Uterus (tissue), 4 donors: ENCODE data around the gene TBC1D5. TPM values are rescaled to one million over a fixed set of nuclear protein-coding genes. Genes with fewer than 3 reads are reported as not detected.

Experiments used
- DNase-seq, 2 donors: peaks; one replicate each; pipeline ENCODE4 v3.0.0-alpha.2; 2019 to 2020
- H3K27ac ChIP-seq, 2 donors: fragments of 200-600 bp; sonication (generic); 1 replicate in 1 of 2; 2 replicates in 1 of 2; pipeline ENCODE4 v1.5.1; 2016 to 2018
- H3K27me3 ChIP-seq, 2 donors: fragments of 200-600 bp; sonication (generic); one replicate each; pipeline ENCODE4 v1.5.1; 2018 to 2019; ENCODE audit warnings: control low read depth in 1 of 2
- H3K36me3 ChIP-seq, 2 donors: fragments of 200-600 bp; sonication (generic); one replicate each; pipeline ENCODE4 v1.5.1; 2019; ENCODE audit warnings: control low read depth in 1 of 2
- H3K4me1 ChIP-seq, 2 donors: fragments of 200-600 bp; sonication (generic); one replicate each; pipeline ENCODE4 v1.5.1; 2018 to 2019; ENCODE audit warnings: control low read depth in 1 of 2
- H3K4me3 ChIP-seq, 2 donors: fragments of 200-600 bp; sonication (generic); 1 replicate in 1 of 2; 2 replicates in 1 of 2; pipeline ENCODE4 v1.5.1; 2018 to 2019; ENCODE audit warnings: mild to moderate bottlenecking in 1 of 2
- H3K9me3 ChIP-seq, 2 donors: fragments of 200-600 bp; sonication (generic); one replicate each; pipeline ENCODE4 v1.5.1; 2019; ENCODE audit warnings: control low read depth in 1 of 2
- CTCF ChIP-seq, 4 experiments: fragments of 200-600 bp in 2 of 4; fragments of 450-650 bp in 2 of 4; sonication (generic) in 2 of 4; IDR thresholded peaks; one replicate each; pipeline ENCODE4 v1.5.1; 2016 to 2019; ENCODE audit warnings: antibody characterized with exemption in 4 of 4, mild to moderate bottlenecking in 2 of 4, moderate library complexity in 1 of 4
- POLR2A ChIP-seq, 2 donors: fragments of 450-650 bp; IDR thresholded peaks; one replicate each; pipeline ENCODE4 v1.6.1; 2016; ENCODE audit warnings: antibody characterized with exemption in 2 of 2, mild to moderate bottlenecking in 1 of 2, moderate library complexity in 1 of 2
- intact Hi-C: fragments of 100-400 bp; cut with DNase I; formaldehyde crosslinking; loops from one replicate; pipeline ENCODE4 v1.15.1; 2023; ENCODE audit warnings: low total_unique reads
- total RNA-seq, 4 donors: library from RNA; depleted of rRNA in 3 of 4; stranded (reverse); fragments of >200 nt in 3 of 4; gene quantifications; one replicate each; pipeline versions ENCODE4 v1.1.0 to v1.2.4, GENCODE V29; 2014 to 2023
- donor health status: DM: yes; HTN: yes; CAD: no.

The TBC1D5 gene
- total RNA-seq, 4 donors from 2014 or later, result 34.6 to 189 (median 75.6) TPM

- TF ChIP-seq CTCF (IDR thresholded peaks at IDR 0.05) (no peak), POLR2A (IDR thresholded peaks at IDR 0.05) (no peak)
- no peaks in the 10 kb centered on the region for H3K4me1 ChIP-seq
- H3K36me3 ChIP-seq, result no peaks in the 10 kb centered on the region
- no peak overlapping the region for H3K4me3 ChIP-seq
- intact Hi-C loops, result no loop called here
- no peaks in the 10 kb centered on the region for H3K27me3 ChIP-seq
- DNase-seq, result no peak
- H3K27ac ChIP-seq, result no peak overlapping the region
- H3K9me3 ChIP-seq, result no peaks in the 10 kb centered on the region
These were observed 55.8 kb downstream of the TBC1D5 start for GRCh38 chr3:17686613-17687012.

- H3K4me3 ChIP-seq, result no peak overlapping the region
- no peaks in the 10 kb centered on the region for H3K27me3 ChIP-seq
- DNase-seq, result no peak
- H3K9me3 ChIP-seq, result no peaks in the 10 kb centered on the region
- H3K36me3 ChIP-seq, result no peaks in the 10 kb centered on the region
- intact Hi-C loops, result no loop called here
- no peak for TF ChIP-seq POLR2A (IDR thresholded peaks at IDR 0.05)
- TF ChIP-seq CTCF (IDR thresholded peaks at IDR 0.05), result no peak
- no peak overlapping the region for H3K27ac ChIP-seq
- no peaks in the 10 kb centered on the region for H3K4me1 ChIP-seq
These were observed 58.8 kb downstream of the TBC1D5 start for GRCh38 chr3:17683542-17684207.

- Histone ChIP-seq H3K36me3 (no peaks in the 10 kb centered on the region), H3K27ac (no peak overlapping the region), H3K27me3 (no peaks in the 10 kb centered on the region), H3K4me1 (no peaks in the 10 kb centered on the region), H3K4me3 (no peak overlapping the region), H3K9me3 (no peaks in the 10 kb centered on the region)
- TF ChIP-seq POLR2A (IDR thresholded peaks at IDR 0.05) (no peak), CTCF (IDR thresholded peaks at IDR 0.05) (no peak)
- no peak for DNase-seq
- intact Hi-C loops, result no loop called here
These were observed 61.9 kb downstream of the TBC1D5 start for GRCh38 chr3:17680530-17680929.

- Histone ChIP-seq H3K9me3 (no peaks in the 10 kb centered on the region), H3K4me3 (no peak overlapping the region), H3K27ac (no peak overlapping the region), H3K36me3 (no peaks in the 10 kb centered on the region), H3K27me3 (no peaks in the 10 kb centered on the region), H3K4me1 (no peaks in the 10 kb centered on the region)
- no peak for TF ChIP-seq POLR2A (IDR thresholded peaks at IDR 0.05)
- TF ChIP-seq CTCF (IDR thresholded peaks at IDR 0.05), result no peak
- no peak for DNase-seq
- intact Hi-C loops, result no loop called here
These were observed 64.2 kb downstream of the TBC1D5 start for GRCh38 chr3:17678116-17678741.

- intact Hi-C loops, result no loop called here
- Histone ChIP-seq H3K27me3 (no peaks in the 10 kb centered on the region), H3K9me3 (no peaks in the 10 kb centered on the region), H3K4me1 (no peaks in the 10 kb centered on the region), H3K36me3 (no peaks in the 10 kb centered on the region), H3K27ac (no peak overlapping the region), H3K4me3 (no peak overlapping the region)
- no peak for DNase-seq
- no peak for TF ChIP-seq POLR2A (IDR thresholded peaks at IDR 0.05)
- TF ChIP-seq CTCF (IDR thresholded peaks at IDR 0.05), result no peak
These were observed 68.2 kb downstream of the TBC1D5 start for GRCh38 chr3:17674082-17674686.
